K562 (cell line): ENCODE data around the gene GPER1. TPM values are rescaled to one million over a fixed set of nuclear protein-coding genes. Genes with fewer than 3 reads are reported as not detected.

Experiments used
- CREM ChIP-seq: IDR thresholded peaks from 2 replicates; pipeline ENCODE4 v1.6.1; 2014; ENCODE audit warnings: antibody characterized with exemption, low read depth
- ERF ChIP-seq: fragments of 450-650 bp; formaldehyde crosslinking; IDR thresholded peaks from 2 replicates; pipeline ENCODE4 v1.4.0; 2020; ENCODE audit warnings: mild to moderate bottlenecking, mixed read lengths
- FOXP1 ChIP-seq: sonication (generic); formaldehyde crosslinking; IDR thresholded peaks from 2 replicates; pipeline ENCODE4 v1.8.0; 2022; ENCODE audit warnings: mild to moderate bottlenecking, missing genetic modification reagents
- MTA3 ChIP-seq: fragments of 450-650 bp; formaldehyde crosslinking; IDR thresholded peaks from 2 replicates; pipeline ENCODE4 v1.6.1; 2017; ENCODE audit warnings: mild to moderate bottlenecking, borderline replicate concordance
- PYGO2 ChIP-seq: fragments of 450-650 bp; IDR thresholded peaks from 2 replicates; pipeline ENCODE4 v1.6.1; 2016; ENCODE audit warnings: mild to moderate bottlenecking, missing genetic modification characterization, moderate library complexity, missing compliant biosample characterization
- TRIM24 ChIP-seq, 2 experiments: fragments of 450-650 bp; IDR thresholded peaks; 2 replicates each; pipeline ENCODE4 v1.6.1; 2016
- ZZZ3 ChIP-seq: fragments of 450-650 bp; IDR thresholded peaks from 2 replicates; pipeline ENCODE4 v1.6.1; 2016; ENCODE audit warnings: antibody characterized with exemption, mild to moderate bottlenecking, moderate library complexity
- polyA plus RNA-seq, 8 experiments: library from polyadenylated mRNA; depleted of rRNA in 4 of 8; stranded (reverse) in 5 of 8; unstranded in 3 of 8; fragments of >200 nt; fragmentation: Nextera tagmentation in 2 of 8; fragmentation: Illumina TruSeq in 1 of 8; extraction: Ambion mirVana in 2 of 8; extraction: Trizol in 1 of 8; gene quantifications; 2 replicates each; pipeline versions ENCODE4 v1.2.1 to v1.2.3, GENCODE V29; 2011 to 2014; ENCODE audit warnings: inconsistent platforms in 1 of 8, missing spikeins in 1 of 8
- total RNA-seq, 7 experiments: library from RNA; depleted of rRNA in 6 of 7; stranded (reverse); fragments of >200 nt in 6 of 7; fragmentation: Illumina TruSeq in 2 of 7; extraction: Trizol in 2 of 7; gene quantifications; 2 replicates each; pipeline versions ENCODE4 v1.2.1 to v1.2.3, GENCODE V29; 2011 to 2021; ENCODE audit warnings: low replicate concordance in 1 of 7
- TF ChIP-seq, protein P1 (sequence below): fragments of 450-650 bp; IDR thresholded peaks from 2 replicates; pipeline ENCODE4 v1.6.1; 2017; ENCODE audit warnings: antibody characterized with exemption
- TF ChIP-seq, protein P2 (sequence below): fragments of 250-450 bp; sonication (Bioruptor Pico); IDR thresholded peaks from 2 replicates; pipeline ENCODE4 v1.8.0; 2021; ENCODE audit warnings: moderate library complexity, mild to moderate bottlenecking, inconsistent platforms
- TF ChIP-seq, protein P3 (sequence below): sonication (generic); formaldehyde crosslinking; IDR thresholded peaks from 2 replicates; pipeline ENCODE4 v1.8.0; 2022; ENCODE audit warnings: missing genetic modification reagents, mild to moderate bottlenecking, moderate library complexity, borderline replicate concordance
- TF ChIP-seq, protein P4 (sequence below), 2 experiments: fragments of 150-350 bp in 1 of 2; IDR thresholded peaks; 2 replicates each; pipeline ENCODE4 v1.6.1; 2012 to 2016; ENCODE audit warnings: low read depth in 2 of 2, low read length in 2 of 2, mild to moderate bottlenecking in 1 of 2, moderate library complexity in 1 of 2
- TF ChIP-seq, protein P5 (sequence below): fragments of 250-450 bp; sonication (Bioruptor Pico); IDR thresholded peaks from 2 replicates; pipeline ENCODE4 v1.8.0; 2022; ENCODE audit warnings: inconsistent platforms, mild to moderate bottlenecking, moderate library complexity, borderline replicate concordance
- TF ChIP-seq, protein P6 (sequence below): fragments of 450-650 bp; formaldehyde crosslinking; conservative IDR thresholded peaks from 2 replicates; pipeline ENCODE4 v1.4.0; 2022; ENCODE audit warnings: mild to moderate bottlenecking, missing genetic modification characterization
- TF ChIP-seq, protein P7 (sequence below), 2 experiments: fragments of 450-650 bp in 1 of 2; sonication (generic) in 1 of 2; formaldehyde crosslinking in 1 of 2; IDR thresholded peaks in 1 of 2; conservative IDR thresholded peaks in 1 of 2; 2 replicates each; pipeline versions ENCODE4 v1.6.1 to v1.8.1; 2016 to 2023; ENCODE audit warnings: mild to moderate bottlenecking in 2 of 2, moderate library complexity in 2 of 2, inconsistent platforms in 1 of 2, missing genetic modification reagents in 1 of 2

GPER1 gene
- total and polyA plus RNA-seq, 9 of the 15 experiments (the other 6 are each of a cell fraction or from before 2014, with no cell fraction given), result 0.04 to 0.09 (median 0.08) TPM; not detected in 6

DNA sequence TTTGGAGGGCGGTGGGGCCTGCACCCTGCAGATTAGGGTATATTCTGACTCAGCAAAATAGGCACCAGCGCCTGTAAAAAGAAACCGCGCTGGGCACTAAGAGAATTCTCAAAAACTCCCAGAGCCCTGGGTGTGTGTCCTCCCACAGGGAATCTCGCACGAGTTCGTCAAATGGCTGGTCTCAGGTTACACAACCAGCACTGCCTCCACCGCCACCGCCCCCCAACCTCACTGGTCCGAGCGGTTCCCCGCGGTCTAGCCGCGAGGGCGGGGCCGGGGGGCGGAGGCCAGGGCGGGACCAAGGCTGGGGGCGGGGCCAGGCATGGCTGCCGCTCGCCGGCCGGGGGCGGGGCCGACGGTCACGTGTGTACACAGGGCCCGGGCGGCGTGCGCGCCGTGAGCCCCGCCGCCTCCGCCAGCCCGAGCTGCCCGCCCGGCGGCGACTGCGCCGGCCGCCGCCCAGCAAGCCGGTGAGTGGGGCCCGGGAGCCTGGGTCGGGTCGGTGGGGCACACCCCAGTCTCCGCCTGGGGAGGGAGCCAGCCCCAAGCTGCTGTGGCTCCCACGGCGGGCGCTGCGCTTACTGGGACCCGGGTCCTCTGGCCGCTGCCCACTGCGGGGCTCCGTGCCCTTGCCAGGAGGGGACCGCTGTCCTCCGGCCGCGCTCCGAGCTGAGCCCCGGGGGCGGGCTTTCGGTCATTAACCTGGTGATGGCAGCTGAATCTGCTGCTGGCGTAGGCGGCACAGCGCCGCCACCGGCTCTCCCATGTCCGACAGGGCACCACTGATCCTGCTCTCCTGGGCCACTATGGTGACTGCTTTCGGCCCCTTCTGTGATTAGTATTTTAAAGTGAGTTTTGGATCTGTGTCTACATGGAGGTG is 43.5 kb upstream of the GPER1 start, which contains the start of gene GPR146 (continued):
- TF ChIP-seq CREM (peak; percentile 51; the same call in 1 of the 2 replicates), MTA3 (no peak; the same call in 1 of the 2 replicates), ERF (0 out of 2 replicates have a peak, but pooled peaks have one; percentile 66), PYGO2 (no peak), ZZZ3 (no peak), FOXP1 (no peak; the same call in 1 of the 2 replicates), TRIM24 (IDR thresholded peaks at IDR 0.05) (peak in 1 of 2 experiments; percentile 50; a peak in 1 of 4 replicates)
- TF ChIP-seq, protein P1, sequence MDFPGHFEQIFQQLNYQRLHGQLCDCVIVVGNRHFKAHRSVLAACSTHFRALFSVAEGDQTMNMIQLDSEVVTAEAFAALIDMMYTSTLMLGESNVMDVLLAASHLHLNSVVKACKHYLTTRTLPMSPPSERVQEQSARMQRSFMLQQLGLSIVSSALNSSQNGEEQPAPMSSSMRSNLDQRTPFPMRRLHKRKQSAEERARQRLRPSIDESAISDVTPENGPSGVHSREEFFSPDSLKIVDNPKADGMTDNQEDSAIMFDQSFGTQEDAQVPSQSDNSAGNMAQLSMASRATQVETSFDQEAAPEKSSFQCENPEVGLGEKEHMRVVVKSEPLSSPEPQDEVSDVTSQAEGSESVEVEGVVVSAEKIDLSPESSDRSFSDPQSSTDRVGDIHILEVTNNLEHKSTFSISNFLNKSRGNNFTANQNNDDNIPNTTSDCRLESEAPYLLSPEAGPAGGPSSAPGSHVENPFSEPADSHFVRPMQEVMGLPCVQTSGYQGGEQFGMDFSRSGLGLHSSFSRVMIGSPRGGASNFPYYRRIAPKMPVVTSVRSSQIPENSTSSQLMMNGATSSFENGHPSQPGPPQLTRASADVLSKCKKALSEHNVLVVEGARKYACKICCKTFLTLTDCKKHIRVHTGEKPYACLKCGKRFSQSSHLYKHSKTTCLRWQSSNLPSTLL, result no peak
- TF ChIP-seq, protein P2, sequence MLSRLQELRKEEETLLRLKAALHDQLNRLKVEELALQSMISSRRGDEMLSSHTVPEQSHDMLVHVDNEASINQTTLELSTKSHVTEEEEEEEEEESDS (CRISPR knock-in tag), result no peak
- TF ChIP-seq, protein P3, sequence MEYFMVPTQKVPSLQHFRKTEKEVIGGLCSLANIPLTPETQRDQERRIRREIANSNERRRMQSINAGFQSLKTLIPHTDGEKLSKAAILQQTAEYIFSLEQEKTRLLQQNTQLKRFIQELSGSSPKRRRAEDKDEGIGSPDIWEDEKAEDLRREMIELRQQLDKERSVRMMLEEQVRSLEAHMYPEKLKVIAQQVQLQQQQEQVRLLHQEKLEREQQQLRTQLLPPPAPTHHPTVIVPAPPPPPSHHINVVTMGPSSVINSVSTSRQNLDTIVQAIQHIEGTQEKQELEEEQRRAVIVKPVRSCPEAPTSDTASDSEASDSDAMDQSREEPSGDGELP (CRISPR knock-in tag), result peak; percentile 49; the same call in 1 of the 2 replicates
- TF ChIP-seq, protein P4, sequence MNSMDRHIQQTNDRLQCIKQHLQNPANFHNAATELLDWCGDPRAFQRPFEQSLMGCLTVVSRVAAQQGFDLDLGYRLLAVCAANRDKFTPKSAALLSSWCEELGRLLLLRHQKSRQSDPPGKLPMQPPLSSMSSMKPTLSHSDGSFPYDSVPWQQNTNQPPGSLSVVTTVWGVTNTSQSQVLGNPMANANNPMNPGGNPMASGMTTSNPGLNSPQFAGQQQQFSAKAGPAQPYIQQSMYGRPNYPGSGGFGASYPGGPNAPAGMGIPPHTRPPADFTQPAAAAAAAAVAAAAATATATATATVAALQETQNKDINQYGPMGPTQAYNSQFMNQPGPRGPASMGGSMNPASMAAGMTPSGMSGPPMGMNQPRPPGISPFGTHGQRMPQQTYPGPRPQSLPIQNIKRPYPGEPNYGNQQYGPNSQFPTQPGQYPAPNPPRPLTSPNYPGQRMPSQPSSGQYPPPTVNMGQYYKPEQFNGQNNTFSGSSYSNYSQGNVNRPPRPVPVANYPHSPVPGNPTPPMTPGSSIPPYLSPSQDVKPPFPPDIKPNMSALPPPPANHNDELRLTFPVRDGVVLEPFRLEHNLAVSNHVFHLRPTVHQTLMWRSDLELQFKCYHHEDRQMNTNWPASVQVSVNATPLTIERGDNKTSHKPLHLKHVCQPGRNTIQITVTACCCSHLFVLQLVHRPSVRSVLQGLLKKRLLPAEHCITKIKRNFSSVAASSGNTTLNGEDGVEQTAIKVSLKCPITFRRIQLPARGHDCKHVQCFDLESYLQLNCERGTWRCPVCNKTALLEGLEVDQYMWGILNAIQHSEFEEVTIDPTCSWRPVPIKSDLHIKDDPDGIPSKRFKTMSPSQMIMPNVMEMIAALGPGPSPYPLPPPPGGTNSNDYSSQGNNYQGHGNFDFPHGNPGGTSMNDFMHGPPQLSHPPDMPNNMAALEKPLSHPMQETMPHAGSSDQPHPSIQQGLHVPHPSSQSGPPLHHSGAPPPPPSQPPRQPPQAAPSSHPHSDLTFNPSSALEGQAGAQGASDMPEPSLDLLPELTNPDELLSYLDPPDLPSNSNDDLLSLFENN (IDR thresholded peaks at IDR 0.05; ENCODE audit: low read depth in 2 of 2, low read length in 2 of 2), result peak in 1 of 2 experiments; percentile 61; a peak in 1 of 4 replicates
- TF ChIP-seq, protein P5, sequence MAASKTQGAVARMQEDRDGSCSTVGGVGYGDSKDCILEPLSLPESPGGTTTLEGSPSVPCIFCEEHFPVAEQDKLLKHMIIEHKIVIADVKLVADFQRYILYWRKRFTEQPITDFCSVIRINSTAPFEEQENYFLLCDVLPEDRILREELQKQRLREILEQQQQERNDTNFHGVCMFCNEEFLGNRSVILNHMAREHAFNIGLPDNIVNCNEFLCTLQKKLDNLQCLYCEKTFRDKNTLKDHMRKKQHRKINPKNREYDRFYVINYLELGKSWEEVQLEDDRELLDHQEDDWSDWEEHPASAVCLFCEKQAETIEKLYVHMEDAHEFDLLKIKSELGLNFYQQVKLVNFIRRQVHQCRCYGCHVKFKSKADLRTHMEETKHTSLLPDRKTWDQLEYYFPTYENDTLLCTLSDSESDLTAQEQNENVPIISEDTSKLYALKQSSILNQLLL, result no peak
- TF ChIP-seq, protein P6, sequence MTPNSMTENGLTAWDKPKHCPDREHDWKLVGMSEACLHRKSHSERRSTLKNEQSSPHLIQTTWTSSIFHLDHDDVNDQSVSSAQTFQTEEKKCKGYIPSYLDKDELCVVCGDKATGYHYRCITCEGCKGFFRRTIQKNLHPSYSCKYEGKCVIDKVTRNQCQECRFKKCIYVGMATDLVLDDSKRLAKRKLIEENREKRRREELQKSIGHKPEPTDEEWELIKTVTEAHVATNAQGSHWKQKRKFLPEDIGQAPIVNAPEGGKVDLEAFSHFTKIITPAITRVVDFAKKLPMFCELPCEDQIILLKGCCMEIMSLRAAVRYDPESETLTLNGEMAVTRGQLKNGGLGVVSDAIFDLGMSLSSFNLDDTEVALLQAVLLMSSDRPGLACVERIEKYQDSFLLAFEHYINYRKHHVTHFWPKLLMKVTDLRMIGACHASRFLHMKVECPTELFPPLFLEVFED, result no peak
- TF ChIP-seq, protein P7, sequence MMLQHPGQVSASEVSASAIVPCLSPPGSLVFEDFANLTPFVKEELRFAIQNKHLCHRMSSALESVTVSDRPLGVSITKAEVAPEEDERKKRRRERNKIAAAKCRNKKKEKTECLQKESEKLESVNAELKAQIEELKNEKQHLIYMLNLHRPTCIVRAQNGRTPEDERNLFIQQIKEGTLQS (IDR thresholded peaks at IDR 0.05), result 0 out of 2 replicates have a peak, but pooled peaks have one; percentile 44
- TF ChIP-seq, protein P7 (CRISPR knock-in tag; conservative IDR thresholded peaks at IDR 0.05), result no peak
